T47D (cell line): Measurements from ENCODE around the gene ALOX12.
"Not testable (repeated sequence)": the region's sequence is repeated elsewhere in the genome, so short reads cannot be mapped to it uniquely, and the experiment has no call there.

ENCODE experiments used
- DNase-seq, 2 experiments: peaks; one replicate each; pipeline versions ENCODE4 v3.0.0 to v3.0.0-alpha.2; 2011 to 2012; ENCODE audit warnings: low read depth in 1 of 2, low spot score in 1 of 2
- JUND ChIP-seq: IDR thresholded peaks from 2 replicates; pipeline ENCODE4 v1.6.1; 2012; ENCODE audit warnings: low read depth
- in situ Hi-C: cut with HindIII; loops from 2 replicates; pipeline ENCODE4 v1.10.0; 2016; ENCODE audit warnings: low sequenced_read_pairs, low pct_unique_long_range_greater_than_20kb

Gene ALOX12, protein sequence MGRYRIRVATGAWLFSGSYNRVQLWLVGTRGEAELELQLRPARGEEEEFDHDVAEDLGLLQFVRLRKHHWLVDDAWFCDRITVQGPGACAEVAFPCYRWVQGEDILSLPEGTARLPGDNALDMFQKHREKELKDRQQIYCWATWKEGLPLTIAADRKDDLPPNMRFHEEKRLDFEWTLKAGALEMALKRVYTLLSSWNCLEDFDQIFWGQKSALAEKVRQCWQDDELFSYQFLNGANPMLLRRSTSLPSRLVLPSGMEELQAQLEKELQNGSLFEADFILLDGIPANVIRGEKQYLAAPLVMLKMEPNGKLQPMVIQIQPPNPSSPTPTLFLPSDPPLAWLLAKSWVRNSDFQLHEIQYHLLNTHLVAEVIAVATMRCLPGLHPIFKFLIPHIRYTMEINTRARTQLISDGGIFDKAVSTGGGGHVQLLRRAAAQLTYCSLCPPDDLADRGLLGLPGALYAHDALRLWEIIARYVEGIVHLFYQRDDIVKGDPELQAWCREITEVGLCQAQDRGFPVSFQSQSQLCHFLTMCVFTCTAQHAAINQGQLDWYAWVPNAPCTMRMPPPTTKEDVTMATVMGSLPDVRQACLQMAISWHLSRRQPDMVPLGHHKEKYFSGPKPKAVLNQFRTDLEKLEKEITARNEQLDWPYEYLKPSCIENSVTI

GRCh38 chr17:6995500-6996255, at the start of gene ALOX12:
Gene ALOX12, plus strand, starts transcription at chr17:6996049. Its CDS starts 69 bp downstream, at chr17:6996118.
- no peak for TF ChIP-seq JUND
- in situ Hi-C loops, result no loop called here
- no peak for DNase-seq

- no peak for DNase-seq
- in situ Hi-C loops, result no loop called here
These were observed 48.1 kb upstream of the ALOX12 start for GRCh38 chr17:6947745-6948144.

GRCh38 chr17:6948562-6948961, 47.3 kb upstream of the ALOX12 start:
- in situ Hi-C loops, result no loop called here
- DNase-seq, result no peak
- no peak for TF ChIP-seq JUND

More at GRCh38 chr17:6947745-6948144, 48.1 kb upstream of the ALOX12 start:
- no peak for TF ChIP-seq JUND

DNA sequence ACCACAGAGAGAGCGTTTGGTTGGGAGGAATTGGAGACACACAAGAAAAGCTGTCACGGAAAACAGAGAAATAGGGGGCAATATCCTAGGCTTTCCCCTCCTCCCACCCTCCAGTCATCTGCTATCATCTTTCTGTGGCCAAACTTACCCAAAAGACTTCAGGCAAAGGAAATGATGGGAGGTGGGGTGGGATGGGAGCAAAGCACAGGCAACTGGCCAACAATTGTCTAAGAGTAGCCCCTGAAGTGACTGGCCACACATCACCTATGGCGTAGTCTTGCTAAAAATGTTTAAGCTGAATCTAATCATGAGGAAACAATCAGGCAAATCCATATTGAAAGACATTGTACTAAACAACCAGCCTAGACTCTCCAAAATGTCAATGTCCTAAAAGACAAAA, 46.9 kb upstream of the ALOX12 start:
- in situ Hi-C loops, result no loop called here
- no peak for TF ChIP-seq JUND

GRCh38 chr17:6950938-6951337, 44.9 kb upstream of the ALOX12 start:
- in situ Hi-C loops, result not testable (repeated sequence)

More for the DNA sequence above, 46.9 kb upstream of the ALOX12 start:
- DNase-seq, result no peak

GRCh38 chr17:6953689-6954088, 42.2 kb upstream of the ALOX12 start:
- no peak for DNase-seq
- TF ChIP-seq JUND, result no peak
- in situ Hi-C loops, result no loop called here

More at GRCh38 chr17:6950938-6951337, 44.9 kb upstream of the ALOX12 start:
- DNase-seq, result not testable (repeated sequence)

DNA sequence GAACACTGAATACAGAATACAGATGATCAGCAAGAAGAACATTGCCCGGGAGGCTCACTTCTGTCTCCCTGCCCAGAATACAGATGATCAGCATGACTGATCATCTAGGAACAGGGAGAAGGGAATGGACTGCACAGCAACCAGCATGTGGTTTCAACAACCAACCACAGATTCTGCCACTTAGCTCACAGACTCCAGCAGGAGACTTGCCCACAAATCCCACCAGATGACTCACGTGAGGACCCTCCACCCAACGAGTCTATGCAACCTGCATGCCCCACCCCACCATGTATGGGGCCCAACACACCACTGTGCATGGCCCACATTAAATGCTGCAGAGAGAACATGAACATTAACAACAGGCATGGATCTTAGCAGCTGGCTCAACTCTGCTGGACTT, 36.1 kb upstream of the ALOX12 start:
- in situ Hi-C loops, result no loop called here
- no peak for TF ChIP-seq JUND
- no peak for DNase-seq

- no peak for TF ChIP-seq JUND
- in situ Hi-C loops, result no loop called here
- peak in 1 of 2 experiments; percentile 8 for DNase-seq
These were observed 26.5 kb upstream of the ALOX12 start for GRCh38 chr17:6969323-6969726.

DNA sequence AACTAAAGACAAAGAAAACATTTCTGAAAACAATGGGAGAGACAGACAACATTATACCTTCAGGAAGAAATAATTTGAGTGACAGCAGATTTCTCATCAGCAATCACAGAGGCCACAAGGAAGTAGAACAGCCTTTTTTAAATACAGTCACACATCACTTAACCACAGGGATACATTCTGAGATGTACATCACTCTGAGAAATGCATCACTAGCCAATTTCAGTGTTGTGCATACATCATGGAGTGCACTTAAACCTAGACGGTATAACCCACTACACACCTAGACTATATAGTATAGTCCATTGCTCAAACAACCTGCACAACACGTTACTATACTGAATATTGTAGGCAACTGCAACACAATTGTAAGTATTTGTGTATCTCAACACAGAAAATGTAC, 24.9 kb upstream of the ALOX12 start:
- TF ChIP-seq JUND, result no peak
- DNase-seq, result no peak
- in situ Hi-C loops, result no loop called here

- DNase-seq, in situ Hi-C loops: not testable (repeated sequence)
These were observed 16.4 kb upstream of the ALOX12 start for GRCh38 chr17:6979440-6979839.

DNA sequence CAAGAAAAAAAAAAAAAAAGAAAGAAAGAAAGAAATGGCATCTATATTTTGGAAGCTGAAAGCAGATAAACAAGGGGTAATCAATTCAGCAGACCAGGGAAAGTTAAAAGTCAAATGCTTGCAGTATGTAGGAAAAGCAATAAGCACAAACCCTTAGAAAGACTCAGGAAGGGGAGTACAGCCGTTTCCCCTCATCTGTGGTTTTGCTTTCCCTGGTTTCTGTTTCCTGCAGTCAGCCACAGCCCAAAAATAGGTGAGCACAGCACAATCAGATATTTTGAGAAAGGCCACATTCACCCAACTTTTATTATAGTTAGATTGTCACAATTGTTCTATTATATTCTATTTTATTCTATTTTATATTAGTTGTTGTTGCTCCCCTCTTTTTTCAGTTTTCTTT, 14.4 kb upstream of the ALOX12 start:
- no peak for DNase-seq
- TF ChIP-seq JUND, result no peak
- in situ Hi-C loops, result no loop called here

GRCh38 chr17:6985266-6985665, 10.6 kb upstream of the ALOX12 start:
- TF ChIP-seq JUND, result no peak
- in situ Hi-C loops, result no loop called here
- no peak for DNase-seq

- TF ChIP-seq JUND, result no peak
- no peak for DNase-seq
- in situ Hi-C loops, result no loop called here
These were observed 9.2 kb upstream of the ALOX12 start for GRCh38 chr17:6986676-6987075.
